Measurements from ENCODE around the gene SAP30L. TPM values are rescaled to one million over a fixed set of nuclear protein-coding genes. Genes with fewer than 3 reads are reported as not detected.

Gene SAP30L
- total and polyA plus RNA-seq, 2 donors (not counting 1 experiment from before 2014, with no cell fraction given), result 26.6 to 31.5 TPM

DNA sequence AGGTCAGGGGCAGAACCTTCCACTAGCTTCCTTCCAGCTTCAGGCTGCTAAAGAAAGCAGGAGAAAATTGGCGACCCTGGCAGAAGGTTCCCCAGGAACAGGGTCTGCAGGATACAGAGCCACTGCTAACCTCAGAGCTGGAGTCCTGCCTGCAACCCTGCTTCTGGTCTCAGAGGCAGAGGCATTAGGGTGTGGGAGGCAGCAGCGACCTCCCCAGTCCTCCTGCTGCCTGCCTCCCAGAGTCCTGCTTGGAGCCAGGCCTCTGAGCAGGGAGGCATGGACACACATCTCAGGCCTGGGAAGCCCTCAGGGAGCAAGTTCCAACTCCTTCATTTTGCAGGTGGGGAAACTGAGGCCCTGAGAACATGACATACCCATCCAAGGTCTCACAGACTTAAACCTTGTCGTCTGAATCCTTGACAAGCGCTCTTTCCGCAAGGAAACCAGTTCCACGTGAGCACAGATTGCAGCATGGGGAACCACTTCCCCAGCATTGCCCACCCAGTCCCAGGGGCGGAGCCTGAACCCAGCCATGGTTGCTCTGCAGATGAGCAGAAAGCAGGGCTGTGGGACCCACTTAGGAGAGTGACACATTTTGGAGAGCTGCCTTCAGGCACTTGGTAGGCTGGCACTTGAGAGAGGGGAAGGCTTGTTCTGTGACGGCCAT is 60.4 kb downstream of the SAP30L start:
- Histone ChIP-seq H3K9ac (ENCODE audit: insufficient read depth, low read length) (no peak overlapping the region), H3K4me3 (replicated peaks in 1 of 4; ENCODE audit: control extremely low read depth in 1 of 4, insufficient read depth in 1 of 4, low read depth in 3 of 4, low read length in 4 of 4) (no peak overlapping the region), H3K4me2 (ENCODE audit: extremely low read depth, insufficient read depth, low read length) (no peak overlapping the region), H3K36me3 (ENCODE audit: control insufficient read depth, insufficient read depth, low read length) (no peaks in the 10 kb centered on the region), H3K27ac (ENCODE audit: insufficient read depth, low read length) (no peak overlapping the region), H2AFZ (ENCODE audit: low read length) (no peak overlapping the region), H3K9me3 (ENCODE audit: control insufficient read depth, insufficient read depth, low read depth, low read length) (no peaks in the 10 kb centered on the region), H3K79me2 (ENCODE audit: control insufficient read depth, insufficient read depth, low read length) (no peaks in the 10 kb centered on the region), H4K20me1 (ENCODE audit: control insufficient read depth, extremely low read depth, insufficient read depth, low read length) (no peaks in the 10 kb centered on the region), H3K4me1 (ENCODE audit: control insufficient read depth, extremely low read depth, insufficient read depth, low read length) (no peaks in the 10 kb centered on the region), H3K27me3 (ENCODE audit: control insufficient read depth, insufficient read depth, low read length) (peaks cover 11% of the 10 kb centered on the region)
- no peak for DNase-seq (ENCODE audit: low read depth in 2 of 2)
- TF ChIP-seq EZH2 (IDR thresholded peaks at IDR 0.05; ENCODE audit: low read length, missing control alignments), result no peak
- TF ChIP-seq, protein P1, sequence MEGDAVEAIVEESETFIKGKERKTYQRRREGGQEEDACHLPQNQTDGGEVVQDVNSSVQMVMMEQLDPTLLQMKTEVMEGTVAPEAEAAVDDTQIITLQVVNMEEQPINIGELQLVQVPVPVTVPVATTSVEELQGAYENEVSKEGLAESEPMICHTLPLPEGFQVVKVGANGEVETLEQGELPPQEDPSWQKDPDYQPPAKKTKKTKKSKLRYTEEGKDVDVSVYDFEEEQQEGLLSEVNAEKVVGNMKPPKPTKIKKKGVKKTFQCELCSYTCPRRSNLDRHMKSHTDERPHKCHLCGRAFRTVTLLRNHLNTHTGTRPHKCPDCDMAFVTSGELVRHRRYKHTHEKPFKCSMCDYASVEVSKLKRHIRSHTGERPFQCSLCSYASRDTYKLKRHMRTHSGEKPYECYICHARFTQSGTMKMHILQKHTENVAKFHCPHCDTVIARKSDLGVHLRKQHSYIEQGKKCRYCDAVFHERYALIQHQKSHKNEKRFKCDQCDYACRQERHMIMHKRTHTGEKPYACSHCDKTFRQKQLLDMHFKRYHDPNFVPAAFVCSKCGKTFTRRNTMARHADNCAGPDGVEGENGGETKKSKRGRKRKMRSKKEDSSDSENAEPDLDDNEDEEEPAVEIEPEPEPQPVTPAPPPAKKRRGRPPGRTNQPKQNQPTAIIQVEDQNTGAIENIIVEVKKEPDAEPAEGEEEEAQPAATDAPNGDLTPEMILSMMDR (conservative IDR thresholded peaks at IDR 0.05 in 1 of 2, IDR thresholded peaks at IDR 0.05 in 1 of 2; ENCODE audit: low read depth in 1 of 2, low read length in 2 of 2), result no peak

DNA sequence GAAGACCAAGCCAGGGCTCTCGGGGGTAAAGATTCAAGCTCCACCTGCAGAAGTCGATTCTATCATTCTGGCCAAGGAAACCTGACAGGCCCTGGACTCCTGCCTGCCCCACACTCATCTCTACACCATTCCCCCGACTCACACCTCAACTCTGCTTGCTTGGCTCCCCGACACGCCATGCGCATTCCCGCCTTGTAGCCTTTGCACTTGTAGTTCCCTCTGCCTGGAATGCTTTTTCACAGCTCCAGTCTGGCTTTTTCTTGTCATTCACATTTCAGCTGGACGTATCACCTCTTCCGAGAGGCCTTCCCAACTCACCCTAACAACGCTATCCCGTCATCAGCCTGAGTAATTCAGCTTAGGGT is 60.9 kb downstream of the SAP30L start:
- Histone ChIP-seq H3K9me3 (ENCODE audit: control insufficient read depth, insufficient read depth, low read depth, low read length) (no peaks in the 10 kb centered on the region), H3K4me3 (replicated peaks in 1 of 4; ENCODE audit: control extremely low read depth in 1 of 4, insufficient read depth in 1 of 4, low read depth in 3 of 4, low read length in 4 of 4) (no peak overlapping the region), H4K20me1 (ENCODE audit: control insufficient read depth, extremely low read depth, insufficient read depth, low read length) (no peaks in the 10 kb centered on the region), H3K27ac (ENCODE audit: insufficient read depth, low read length) (no peak overlapping the region), H3K79me2 (ENCODE audit: control insufficient read depth, insufficient read depth, low read length) (no peaks in the 10 kb centered on the region), H3K4me1 (ENCODE audit: control insufficient read depth, extremely low read depth, insufficient read depth, low read length) (no peaks in the 10 kb centered on the region), H2AFZ (ENCODE audit: low read length) (no peak overlapping the region), H3K9ac (ENCODE audit: insufficient read depth, low read length) (no peak overlapping the region), H3K36me3 (ENCODE audit: control insufficient read depth, insufficient read depth, low read length) (no peaks in the 10 kb centered on the region), H3K27me3 (ENCODE audit: control insufficient read depth, insufficient read depth, low read length) (peaks cover 11% of the 10 kb centered on the region), H3K4me2 (ENCODE audit: extremely low read depth, insufficient read depth, low read length) (no peak overlapping the region)
- no peak for TF ChIP-seq EZH2 (IDR thresholded peaks at IDR 0.05; ENCODE audit: low read length, missing control alignments)
- TF ChIP-seq, protein P1 (conservative IDR thresholded peaks at IDR 0.05 in 1 of 2, IDR thresholded peaks at IDR 0.05 in 1 of 2; ENCODE audit: low read depth in 1 of 2, low read length in 2 of 2), result no peak
- DNase-seq (ENCODE audit: low read depth in 2 of 2), result no peak

DNA sequence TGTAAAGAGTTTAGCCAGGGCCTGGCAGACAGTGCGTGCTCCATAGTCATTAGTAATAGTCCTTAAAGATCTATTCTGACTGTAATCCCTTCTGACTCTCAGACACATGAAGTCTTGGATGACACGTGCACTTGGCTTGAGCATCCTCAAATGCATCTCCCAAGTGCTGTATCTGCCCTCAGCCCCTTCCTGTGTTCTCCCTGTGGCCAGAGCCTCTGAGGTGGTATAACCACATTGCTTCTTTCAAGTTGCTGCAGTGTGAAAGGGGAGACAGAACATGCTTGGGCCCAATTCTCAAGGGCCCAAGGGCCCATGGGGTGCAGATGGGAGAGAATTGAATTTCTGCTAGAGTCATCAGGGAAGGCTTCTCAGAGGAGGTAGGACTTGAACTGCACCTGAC is 62.3 kb downstream of the SAP30L start:
- Histone ChIP-seq H3K9ac (ENCODE audit: insufficient read depth, low read length) (no peak overlapping the region), H4K20me1 (ENCODE audit: control insufficient read depth, extremely low read depth, insufficient read depth, low read length) (no peaks in the 10 kb centered on the region), H3K4me2 (ENCODE audit: extremely low read depth, insufficient read depth, low read length) (no peak overlapping the region), H3K9me3 (ENCODE audit: control insufficient read depth, insufficient read depth, low read depth, low read length) (no peaks in the 10 kb centered on the region), H3K27ac (ENCODE audit: insufficient read depth, low read length) (no peak overlapping the region), H3K36me3 (ENCODE audit: control insufficient read depth, insufficient read depth, low read length) (no peaks in the 10 kb centered on the region), H2AFZ (ENCODE audit: low read length) (no peak overlapping the region), H3K4me1 (ENCODE audit: control insufficient read depth, extremely low read depth, insufficient read depth, low read length) (no peaks in the 10 kb centered on the region), H3K4me3 (replicated peaks in 1 of 4; ENCODE audit: control extremely low read depth in 1 of 4, insufficient read depth in 1 of 4, low read depth in 3 of 4, low read length in 4 of 4) (no peak overlapping the region), H3K27me3 (ENCODE audit: control insufficient read depth, insufficient read depth, low read length) (peaks cover 9% of the 10 kb centered on the region), H3K79me2 (ENCODE audit: control insufficient read depth, insufficient read depth, low read length) (no peaks in the 10 kb centered on the region)
- TF ChIP-seq, protein P1 (conservative IDR thresholded peaks at IDR 0.05 in 1 of 2, IDR thresholded peaks at IDR 0.05 in 1 of 2; ENCODE audit: low read depth in 1 of 2, low read length in 2 of 2), result no peak
- TF ChIP-seq EZH2 (IDR thresholded peaks at IDR 0.05; ENCODE audit: low read length, missing control alignments), result no peak
- no peak for DNase-seq (ENCODE audit: low read depth in 2 of 2)
